ENCODE measurements around the gene FNDC10. TPM values are rescaled to one million over a fixed set of nuclear protein-coding genes. Genes with fewer than 3 reads are reported as not detected.

The FNDC10 gene
- total and polyA plus RNA-seq, 9 of the 15 experiments (the other 6 are each of a cell fraction or from before 2014, with no cell fraction given), result 0.08 to 6.3 (median 1.6) TPM

GRCh38 chr1:1614954-1615255, 15.0 kb upstream of the FNDC10 start (continued):
- no peak for TF ChIP-seq CHD4 (IDR thresholded peaks at IDR 0.05; ENCODE audit: insufficient read depth, insufficient replicate concordance, low read depth, low read length, poor library complexity, severe bottlenecking)
- 0 out of 2 replicates have a peak, but pooled peaks have one; percentile 72 for TF ChIP-seq NR4A1 (CRISPR knock-in tag; IDR thresholded peaks at IDR 0.05)
- no peak for TF ChIP-seq NR4A1 (tag; IDR thresholded peaks at IDR 0.05)
- TF ChIP-seq CTBP1 (IDR thresholded peaks at IDR 0.05; ENCODE audit: borderline replicate concordance), result no peak
- no peak for TF ChIP-seq HMG20B (CRISPR knock-in tag; IDR thresholded peaks at IDR 0.05)
- no peak for TF ChIP-seq KLF1 (tag; IDR thresholded peaks at IDR 0.05)
- no peak for TF ChIP-seq HNRNPUL1 (IDR thresholded peaks at IDR 0.05; ENCODE audit: low read length)
- TF ChIP-seq FOXK2 (conservative IDR thresholded peaks at IDR 0.05 in 1 of 2, IDR thresholded peaks at IDR 0.05 in 1 of 2; ENCODE audit: low read depth in 2 of 2), result peak in 1 of 2 experiments; percentile 6; a peak in 1 of 4 replicates
- TF ChIP-seq L3MBTL2 (IDR thresholded peaks at IDR 0.05), result no peak
- TF ChIP-seq TBL1XR1 (IDR thresholded peaks at IDR 0.05; ENCODE audit: low read length in 2 of 2), result no peak
- TF ChIP-seq ATF1 (CRISPR knock-in tag; IDR thresholded peaks at IDR 0.05), result no peak
- TF ChIP-seq ATF1 (tag; IDR thresholded peaks at IDR 0.05), result no peak
- no peak for TF ChIP-seq ZNF311 (CRISPR knock-in tag; IDR thresholded peaks at IDR 0.05)
- TF ChIP-seq ZNF133 (CRISPR knock-in tag; IDR thresholded peaks at IDR 0.05), result peak; percentile 84; the same call in 1 of the 2 replicates
- TF ChIP-seq, protein P1, sequence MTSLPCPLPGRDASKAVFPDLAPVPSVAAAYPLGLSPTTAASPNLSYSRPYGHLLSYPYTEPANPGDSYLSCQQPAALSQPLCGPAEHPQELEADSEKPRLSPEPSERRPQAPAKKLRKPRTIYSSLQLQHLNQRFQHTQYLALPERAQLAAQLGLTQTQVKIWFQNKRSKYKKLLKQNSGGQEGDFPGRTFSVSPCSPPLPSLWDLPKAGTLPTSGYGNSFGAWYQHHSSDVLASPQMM (CRISPR knock-in tag; IDR thresholded peaks at IDR 0.05), result no peak
- TF ChIP-seq ZNF354B (CRISPR knock-in tag; IDR thresholded peaks at IDR 0.05), result no peak
- TF ChIP-seq SIRT6 (IDR thresholded peaks at IDR 0.05; ENCODE audit: low read depth, low read length), result no peak
- TF ChIP-seq NR2F6 (CRISPR knock-in tag; IDR thresholded peaks at IDR 0.05), result 0 out of 2 replicates have a peak, but pooled peaks have one; percentile 62
- no peak for TF ChIP-seq RFX7 (CRISPR knock-in tag; IDR thresholded peaks at IDR 0.05)
- TF ChIP-seq, protein P2, sequence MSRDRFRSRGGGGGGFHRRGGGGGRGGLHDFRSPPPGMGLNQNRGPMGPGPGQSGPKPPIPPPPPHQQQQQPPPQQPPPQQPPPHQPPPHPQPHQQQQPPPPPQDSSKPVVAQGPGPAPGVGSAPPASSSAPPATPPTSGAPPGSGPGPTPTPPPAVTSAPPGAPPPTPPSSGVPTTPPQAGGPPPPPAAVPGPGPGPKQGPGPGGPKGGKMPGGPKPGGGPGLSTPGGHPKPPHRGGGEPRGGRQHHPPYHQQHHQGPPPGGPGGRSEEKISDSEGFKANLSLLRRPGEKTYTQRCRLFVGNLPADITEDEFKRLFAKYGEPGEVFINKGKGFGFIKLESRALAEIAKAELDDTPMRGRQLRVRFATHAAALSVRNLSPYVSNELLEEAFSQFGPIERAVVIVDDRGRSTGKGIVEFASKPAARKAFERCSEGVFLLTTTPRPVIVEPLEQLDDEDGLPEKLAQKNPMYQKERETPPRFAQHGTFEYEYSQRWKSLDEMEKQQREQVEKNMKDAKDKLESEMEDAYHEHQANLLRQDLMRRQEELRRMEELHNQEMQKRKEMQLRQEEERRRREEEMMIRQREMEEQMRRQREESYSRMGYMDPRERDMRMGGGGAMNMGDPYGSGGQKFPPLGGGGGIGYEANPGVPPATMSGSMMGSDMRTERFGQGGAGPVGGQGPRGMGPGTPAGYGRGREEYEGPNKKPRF (IDR thresholded peaks at IDR 0.05; ENCODE audit: low read depth, low read length), result no peak
- no peak for TF ChIP-seq FOXA1 (IDR thresholded peaks at IDR 0.05; ENCODE audit: borderline replicate concordance)
- TF ChIP-seq SMAD4 (CRISPR knock-in tag; conservative IDR thresholded peaks at IDR 0.05), result 0 out of 2 replicates have a peak, but pooled peaks have one; percentile 27
- TF ChIP-seq ZNF584 (CRISPR knock-in tag; IDR thresholded peaks at IDR 0.05; ENCODE audit: low read depth), result no peak
- no peak for TF ChIP-seq MECOM (CRISPR knock-in tag; IDR thresholded peaks at IDR 0.05)
- TF ChIP-seq YBX1 (IDR thresholded peaks at IDR 0.05), result no peak
- TF ChIP-seq TGIF2 (CRISPR knock-in tag; IDR thresholded peaks at IDR 0.05), result no peak
- TF ChIP-seq HNRNPH1 (optimal IDR thresholded peaks at IDR 0.05; ENCODE audit: low read depth, low read length), result no peak
- no peak for TF ChIP-seq IRF2 (CRISPR knock-in tag; IDR thresholded peaks at IDR 0.05)
- TF ChIP-seq, protein P3, sequence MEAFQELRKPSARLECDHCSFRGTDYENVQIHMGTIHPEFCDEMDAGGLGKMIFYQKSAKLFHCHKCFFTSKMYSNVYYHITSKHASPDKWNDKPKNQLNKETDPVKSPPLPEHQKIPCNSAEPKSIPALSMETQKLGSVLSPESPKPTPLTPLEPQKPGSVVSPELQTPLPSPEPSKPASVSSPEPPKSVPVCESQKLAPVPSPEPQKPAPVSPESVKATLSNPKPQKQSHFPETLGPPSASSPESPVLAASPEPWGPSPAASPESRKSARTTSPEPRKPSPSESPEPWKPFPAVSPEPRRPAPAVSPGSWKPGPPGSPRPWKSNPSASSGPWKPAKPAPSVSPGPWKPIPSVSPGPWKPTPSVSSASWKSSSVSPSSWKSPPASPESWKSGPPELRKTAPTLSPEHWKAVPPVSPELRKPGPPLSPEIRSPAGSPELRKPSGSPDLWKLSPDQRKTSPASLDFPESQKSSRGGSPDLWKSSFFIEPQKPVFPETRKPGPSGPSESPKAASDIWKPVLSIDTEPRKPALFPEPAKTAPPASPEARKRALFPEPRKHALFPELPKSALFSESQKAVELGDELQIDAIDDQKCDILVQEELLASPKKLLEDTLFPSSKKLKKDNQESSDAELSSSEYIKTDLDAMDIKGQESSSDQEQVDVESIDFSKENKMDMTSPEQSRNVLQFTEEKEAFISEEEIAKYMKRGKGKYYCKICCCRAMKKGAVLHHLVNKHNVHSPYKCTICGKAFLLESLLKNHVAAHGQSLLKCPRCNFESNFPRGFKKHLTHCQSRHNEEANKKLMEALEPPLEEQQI (IDR thresholded peaks at IDR 0.05), result no peak

Data from K562 (cell line).